SIG-M5 treated with dmso at 0.1 percent for 504 hours (cell line): ENCODE measurements around the gene EXD3.

Experiments
- DNase-seq: peaks from one replicate; lab custom pipeline; 2025; ENCODE audit not compliant: unreplicated experiment; lab: John Stamatoyannopoulos, UW

Gene EXD3

DNA sequence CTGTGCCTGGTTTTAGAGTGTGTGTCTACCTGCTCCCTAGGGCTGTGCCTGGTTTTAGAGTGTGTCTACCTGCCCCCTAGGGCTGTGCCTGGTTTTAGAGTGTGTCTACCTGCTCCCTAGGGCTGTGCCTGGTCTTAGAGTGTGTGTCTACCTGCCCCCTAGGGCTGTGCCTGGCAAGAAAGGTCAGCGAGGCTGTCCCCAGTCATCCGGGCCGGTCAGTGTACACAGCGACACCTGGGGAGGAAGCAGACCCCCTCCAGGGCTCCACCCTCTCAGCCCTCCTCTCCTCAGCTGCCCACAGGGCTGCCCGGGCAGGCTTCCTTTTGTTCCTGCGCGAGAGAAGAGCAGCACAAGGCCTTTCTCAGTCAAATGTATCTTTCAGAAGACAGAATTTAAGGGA lies 125.0 kb downstream of the EXD3 start:
- DNase-seq: no peak

DNA sequence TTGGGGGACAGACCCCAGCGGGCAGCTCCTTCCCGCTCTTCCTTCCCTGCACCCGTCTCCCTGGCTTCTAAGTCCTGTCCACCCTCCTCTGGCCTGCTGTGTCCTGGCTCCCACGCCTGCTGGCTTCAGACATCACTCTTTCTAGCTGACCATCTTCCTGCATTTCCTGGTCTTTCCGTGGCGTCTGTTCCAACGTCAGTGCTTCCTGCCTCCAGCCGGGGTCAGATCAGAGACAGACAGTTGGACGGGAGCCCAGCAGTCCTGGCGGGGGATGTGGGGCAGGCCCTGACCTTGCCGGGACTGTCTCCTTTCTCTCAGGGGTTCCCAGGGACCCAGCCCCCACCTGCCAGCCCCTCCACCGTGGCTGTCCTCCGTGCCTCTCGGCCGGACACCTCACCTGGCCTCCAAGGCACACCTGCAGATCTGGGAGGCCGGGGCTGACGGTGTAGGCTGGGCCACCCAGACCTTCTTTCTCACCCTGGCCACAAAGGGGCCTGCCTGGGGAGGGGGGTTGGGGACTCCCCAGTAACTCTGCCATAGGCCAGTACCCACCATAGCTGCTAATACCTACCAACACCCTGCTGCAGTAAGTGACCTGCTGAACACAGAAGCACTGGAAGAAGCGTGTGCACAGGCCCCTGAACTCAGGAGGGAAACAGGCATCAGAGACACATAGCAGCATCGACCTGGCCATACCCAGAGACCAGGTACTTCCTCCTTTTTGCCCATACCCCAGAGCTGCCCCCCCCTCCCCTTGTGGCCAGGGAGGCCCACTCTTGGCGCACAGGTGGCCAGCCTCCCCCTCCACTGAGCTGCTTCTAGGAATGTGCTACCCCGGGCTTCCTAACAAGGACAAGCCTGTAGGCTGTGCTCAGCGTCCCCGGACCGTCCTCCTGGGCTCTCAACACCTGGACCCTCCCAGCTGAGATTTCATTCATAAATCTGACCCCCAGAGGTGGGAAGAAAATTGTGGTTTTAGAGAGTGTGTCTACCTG lies 126.0 kb downstream of the EXD3 start:
- DNase-seq: no peak

DNA sequence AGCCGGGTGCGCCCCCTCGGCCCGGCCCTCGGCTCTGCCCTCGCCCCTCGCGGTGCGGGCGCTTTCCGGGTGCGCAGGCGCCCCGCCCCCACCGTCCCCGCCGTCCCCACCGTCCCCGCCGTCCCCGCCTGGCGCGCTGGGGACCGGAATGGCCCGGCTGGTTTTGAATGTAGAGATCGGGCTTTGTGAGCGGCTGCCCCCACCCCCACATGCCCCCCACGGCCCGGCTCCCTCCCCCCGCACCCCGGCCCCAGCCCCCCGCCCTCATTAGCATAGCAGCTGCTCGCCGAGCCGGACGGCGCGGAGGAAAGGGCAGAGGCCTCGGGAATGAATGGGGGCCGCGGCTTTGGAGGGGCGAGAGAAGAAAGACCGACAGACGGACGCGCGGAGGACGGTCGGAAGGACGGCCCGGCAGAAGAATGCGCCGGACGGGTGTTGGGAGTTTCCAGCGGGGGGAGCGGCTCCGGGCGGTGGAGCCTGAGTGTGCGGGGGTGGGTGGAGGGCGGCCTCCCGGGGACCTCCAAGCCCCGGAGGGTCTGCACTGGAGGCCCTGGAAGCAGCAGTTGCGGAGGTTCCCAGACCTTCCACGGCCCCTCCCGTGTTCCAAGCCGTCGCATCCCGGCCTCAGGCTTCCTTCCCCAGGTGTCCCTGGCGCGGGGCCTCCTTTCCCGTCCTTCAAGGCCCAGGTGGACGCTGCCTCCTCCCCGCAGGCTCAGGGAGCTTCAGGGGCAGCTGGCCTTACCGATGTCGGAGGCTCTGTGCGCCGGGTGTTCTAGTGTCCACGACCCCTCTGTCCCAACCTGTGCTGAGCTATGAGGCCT lies 126.9 kb downstream of the EXD3 start:
- DNase-seq: no peak

DNA sequence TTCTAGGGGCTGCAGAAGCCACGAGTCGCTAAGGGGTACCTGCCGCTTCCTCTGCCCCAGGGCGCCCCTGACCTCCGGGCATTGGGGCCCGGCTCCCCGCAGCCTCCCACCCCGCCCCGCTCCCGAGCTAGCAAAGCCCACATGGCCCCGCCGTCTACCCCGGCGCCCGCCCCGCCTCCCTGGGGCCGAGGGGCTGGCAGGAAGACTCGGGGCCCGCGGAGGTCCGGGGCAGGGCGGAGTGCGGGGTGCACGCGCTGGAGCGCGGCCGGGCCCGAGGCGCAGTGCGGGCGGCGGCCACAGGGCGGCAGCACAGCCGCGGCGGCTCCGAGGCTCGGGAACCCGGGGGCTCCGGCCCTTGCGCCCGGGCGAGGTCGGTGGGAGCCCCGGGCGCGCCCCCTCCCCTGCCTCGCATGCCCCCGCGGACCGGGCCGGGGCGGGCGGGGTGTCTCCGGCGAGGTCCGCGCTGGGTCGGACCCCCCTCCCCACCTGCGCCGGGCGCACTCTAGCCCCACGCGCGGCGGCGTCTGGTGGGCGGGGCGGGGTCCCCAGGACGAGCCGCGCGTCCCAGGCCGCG lies 127.6 kb downstream of the EXD3 start:
- DNase-seq: peak; percentile 29

DNA sequence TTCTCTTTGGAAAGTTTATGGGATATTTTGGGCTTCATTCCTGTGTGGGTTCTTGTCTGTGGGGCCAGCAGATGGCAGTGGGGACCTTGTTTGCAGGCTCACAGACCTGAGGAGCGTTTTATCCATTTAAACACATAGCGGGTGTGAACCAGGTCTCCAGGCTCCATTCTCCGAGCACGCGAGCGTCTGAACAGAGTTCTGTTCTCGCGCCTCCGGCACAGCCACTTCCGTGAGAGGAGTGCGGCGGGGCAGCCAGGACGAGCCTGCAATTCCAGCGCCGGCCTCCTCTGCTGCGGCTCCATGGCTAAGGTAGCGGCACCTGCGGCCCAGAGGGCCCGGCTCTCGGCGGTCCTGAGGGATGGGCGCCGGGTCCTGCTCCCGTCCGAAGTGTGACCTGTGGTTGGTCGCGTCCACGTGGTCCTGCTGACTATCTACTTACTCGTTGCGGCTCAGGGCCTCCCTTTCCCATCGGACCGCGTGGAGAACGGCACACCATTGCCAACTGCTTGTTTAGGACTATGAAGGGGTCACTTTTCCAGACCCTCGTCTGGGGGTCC lies 128.2 kb downstream of the EXD3 start:
- DNase-seq: no peak

DNA sequence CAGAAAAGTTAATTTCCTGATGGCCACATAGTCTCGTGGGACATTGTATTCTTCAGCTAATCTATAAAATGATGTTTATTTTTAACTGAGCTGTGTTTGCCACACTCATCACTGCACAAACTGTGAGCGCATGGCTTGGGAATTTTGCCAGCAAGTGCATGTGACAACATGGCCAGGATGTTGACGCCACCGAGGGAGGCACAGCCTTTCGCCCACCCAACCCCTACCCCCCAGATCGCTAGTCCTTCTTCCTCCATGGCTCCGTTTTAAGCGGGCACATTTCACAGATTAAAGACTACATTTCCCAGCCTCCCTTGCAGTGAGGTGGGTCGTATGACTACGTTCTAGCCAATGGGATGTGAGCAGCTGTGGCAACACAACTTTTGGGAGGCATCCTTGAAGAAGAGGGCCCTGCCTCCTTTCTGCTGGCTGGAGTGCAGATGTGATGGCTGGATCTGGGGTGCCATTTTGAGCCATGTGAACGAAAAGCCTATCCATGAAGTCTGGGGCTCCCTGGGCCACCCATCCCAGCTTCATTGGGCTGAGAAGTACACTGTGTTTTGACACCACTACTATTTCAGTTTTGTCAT lies 128.8 kb downstream of the EXD3 start:
- DNase-seq: no peak

DNA sequence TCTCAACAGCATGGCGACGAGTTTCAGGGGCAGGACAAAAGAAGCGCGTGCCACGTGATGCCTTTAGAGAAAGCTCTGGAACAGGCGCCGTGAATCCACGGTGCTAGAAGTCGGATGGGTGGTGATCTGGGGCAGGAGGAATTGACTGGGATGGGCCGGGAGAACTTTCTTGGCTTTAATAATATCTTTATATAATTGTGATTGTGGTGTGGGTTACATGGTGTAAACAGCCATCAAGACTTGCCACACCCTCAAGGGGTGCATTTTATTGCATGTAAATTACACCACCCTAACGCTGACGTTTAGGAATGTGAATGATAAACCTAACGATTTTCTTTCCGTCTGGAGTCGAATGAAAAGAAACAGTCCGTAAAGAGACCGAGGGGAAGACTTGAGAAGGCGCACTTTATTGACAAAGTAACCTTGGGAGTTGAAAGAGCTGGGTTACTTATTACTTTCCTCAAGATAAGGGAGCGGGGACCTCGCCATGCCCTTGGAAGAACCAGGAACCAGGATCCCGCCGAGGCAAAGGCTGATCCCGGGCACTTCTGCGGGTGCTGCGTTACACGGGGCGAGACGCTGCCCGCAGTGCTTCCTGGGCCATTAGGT lies 129.4 kb downstream of the EXD3 start:
- DNase-seq: no peak

DNA sequence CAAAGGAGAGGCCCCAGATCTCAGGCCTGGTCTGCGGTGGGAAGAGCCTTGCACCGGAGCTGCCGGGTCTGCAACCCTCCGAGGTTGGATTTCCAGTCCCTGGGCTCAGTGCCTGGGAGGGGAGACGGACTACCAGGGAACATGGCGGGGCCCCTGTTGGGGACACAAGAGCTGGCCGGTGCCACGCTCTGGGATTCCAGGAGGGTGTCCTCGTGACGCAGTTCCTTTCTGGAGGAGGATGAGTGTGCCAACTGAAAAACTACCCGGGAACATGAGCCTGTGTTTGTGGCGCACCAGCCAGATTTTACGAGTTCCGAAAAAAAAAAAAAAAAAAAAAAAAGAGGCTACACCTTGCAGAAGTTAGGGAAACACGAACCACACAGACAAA lies 129.9 kb downstream of the EXD3 start:
- no peak for DNase-seq

DNA sequence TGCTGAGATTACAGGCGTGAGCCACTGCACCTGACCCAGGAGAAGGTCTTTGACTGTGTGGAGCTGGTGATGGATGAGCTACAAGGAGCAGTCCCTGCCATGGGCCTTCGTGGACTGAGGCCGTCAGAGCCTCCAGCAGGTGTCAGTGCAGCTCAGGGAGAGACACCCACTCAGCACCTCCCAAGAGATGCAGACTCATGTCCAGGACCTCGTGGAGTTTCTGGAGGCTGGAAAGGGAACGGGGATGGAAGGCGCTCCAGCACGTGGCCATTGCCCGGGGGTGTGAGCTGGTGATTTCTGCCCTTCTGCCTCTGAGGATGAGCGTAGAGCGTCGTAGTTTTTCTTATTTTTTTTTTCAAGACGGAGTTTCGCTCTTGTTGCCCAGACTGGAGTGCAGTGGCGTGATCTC lies 136.0 kb downstream of the EXD3 start:
- peak; percentile 28 for DNase-seq

DNA sequence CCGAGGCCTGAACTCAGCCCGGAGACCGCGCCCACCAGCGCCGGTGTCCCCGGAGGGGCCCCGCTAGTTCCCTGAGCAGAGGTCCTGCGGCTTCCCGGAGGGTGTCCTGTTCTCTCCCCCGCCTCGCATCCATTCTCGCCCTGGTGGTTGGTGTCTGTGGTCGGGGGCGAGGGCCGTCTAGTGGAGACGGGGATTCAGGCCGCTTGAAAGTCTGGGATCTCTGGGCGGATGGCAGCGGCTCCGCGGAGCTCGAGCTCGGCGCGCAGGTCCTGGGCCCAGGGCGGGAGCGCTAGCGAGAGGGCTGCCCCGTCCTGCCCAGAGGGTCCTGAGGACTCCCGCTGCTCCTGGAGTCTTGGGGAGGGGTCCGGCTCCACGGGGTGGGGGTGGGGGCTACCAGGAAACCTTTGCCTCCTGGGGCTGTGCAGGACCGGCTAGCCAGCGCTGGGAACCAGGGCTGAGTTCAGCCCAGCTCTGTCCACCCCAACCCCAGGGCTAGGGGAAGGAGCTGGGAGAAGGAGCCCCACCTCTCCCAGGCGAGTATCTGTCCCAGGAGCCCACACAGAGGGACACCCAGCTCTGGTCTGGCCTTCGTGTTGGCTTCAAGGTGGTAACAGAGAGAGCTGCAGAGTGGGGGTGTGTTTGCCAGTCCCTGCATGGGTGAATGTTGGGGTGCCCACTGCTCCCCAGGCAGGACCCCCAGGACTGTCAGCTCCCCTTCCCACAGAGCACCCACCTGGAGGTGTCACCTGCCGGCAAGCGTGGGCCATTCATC lies 141.4 kb downstream of the EXD3 start:
- no peak for DNase-seq

DNA sequence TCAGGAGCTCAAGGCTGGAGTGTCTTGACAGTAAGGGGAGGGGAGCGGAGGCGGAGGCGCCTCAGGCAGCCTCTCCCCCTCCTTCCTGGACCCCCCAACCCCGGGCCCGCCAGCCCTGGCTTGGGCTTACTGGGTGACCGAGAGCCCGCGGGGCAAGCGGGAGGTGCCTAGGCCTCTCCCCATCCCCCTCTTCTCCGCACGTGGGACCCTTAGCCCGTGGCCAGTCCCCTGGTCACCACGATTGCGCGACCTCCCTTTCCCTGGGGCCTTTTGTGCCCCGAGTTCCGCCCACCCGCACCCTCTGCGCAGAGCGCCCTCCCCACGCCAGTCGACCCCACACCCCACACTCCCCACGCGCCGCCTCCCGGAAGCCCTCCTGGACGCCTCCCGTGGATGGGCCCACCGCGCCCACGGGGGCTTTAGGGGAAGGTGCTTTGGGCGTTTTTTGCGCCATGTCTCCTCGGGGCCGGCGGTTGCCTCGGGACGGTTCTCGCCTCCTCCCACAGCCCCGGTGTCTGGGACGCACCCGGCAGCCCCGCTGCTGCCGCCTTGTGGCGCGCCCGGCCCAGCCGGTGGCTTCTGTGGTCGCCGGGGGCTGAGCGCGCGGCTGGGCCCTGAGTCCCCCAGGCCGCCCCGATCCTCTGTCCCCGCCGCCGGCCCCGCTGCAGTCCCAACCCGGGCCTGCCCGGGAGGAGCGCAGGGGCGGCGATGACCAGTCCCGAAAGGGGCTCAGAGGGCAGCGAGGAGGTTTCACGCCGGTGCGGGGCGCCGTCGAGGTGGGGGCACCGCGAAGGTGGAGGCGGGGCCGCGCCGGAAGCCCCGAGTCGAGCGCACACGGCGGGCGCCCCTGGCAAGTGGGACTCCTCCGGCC lies 142.3 kb downstream of the EXD3 start:
- no peak for DNase-seq

DNA sequence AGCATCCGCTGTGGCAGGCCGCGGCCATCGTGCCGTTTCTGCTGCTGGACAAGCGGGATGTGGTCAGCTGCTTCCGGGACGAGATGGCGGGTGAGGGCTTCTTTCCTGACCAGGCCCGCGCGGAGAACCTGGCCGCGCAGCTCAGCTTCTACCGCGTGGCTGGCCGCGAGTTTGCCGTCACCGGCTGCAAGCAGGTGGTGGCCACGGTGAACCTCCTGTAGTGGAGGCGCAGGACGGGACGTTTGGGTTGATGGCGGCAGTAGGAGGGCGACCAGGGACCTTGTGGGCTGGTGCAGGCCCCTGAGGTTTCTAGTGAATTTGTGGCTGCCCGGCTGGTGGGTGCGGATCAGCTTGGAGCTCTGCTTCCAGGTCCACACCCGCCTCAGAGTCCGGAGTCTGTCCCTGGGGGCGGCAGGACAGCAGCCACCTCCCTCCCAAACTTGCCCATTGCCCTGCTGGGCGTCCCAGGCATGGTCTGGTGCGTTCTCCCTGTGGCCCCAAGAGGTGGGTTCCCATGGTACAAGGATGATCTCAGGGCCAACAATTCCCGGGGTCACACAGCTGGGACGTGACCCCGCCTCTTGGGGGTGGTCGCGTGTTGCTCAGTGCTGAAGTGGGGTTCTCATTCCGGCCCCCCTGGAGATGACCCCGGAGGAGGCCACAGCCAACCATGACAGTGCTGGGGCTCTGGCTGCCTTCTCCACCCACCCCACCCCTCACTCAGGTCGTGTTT lies 143.1 kb downstream of the EXD3 start:
- DNase-seq: no peak

DNA sequence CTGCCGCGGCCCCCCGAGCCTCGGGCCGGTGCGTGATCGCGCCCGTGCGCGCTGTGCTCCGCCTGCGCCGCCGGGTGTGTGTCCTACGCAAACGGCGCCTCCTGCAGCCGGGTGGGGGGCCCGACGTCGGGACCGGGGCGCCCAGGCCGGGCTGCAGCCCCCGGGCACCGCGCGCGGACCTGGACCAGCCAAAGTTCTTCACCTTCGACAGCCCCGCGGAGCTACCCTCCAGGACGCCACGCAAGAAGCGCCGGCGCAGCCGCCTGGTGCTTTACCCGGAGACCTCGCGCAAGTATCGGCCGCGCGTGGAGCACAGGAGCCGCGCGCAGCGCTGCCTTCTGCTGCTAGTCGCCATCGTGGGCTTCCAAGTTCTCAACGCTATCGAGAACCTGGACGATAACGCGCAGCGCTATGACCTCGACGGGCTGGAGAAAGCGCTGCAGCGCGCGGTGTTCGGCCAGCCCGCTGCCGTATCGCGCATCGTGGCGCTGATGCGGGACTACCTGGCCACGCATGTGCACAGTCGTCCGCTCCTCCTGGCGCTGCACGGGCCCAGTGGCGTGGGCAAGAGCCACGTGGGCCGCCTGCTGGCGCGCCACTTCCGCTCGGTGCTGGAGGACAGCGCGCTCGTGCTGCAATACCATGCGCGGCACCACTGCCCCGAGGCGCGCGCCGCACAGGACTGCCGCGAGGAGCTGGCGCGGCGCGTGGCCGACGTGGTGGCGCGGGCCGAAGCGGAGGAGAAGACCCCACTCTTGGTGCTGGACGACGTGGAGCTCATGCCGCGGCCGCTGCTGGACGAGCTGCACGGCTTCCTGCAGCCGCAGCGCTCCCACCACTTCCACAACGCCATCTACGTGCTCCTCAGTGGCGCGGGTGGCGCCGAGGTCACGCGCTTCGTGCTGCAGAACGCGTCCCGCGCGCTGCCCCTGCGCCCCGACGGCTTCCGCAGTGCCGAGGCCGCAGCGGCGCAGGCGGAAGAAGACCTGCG lies 143.9 kb downstream of the EXD3 start:
- no peak for DNase-seq

DNA sequence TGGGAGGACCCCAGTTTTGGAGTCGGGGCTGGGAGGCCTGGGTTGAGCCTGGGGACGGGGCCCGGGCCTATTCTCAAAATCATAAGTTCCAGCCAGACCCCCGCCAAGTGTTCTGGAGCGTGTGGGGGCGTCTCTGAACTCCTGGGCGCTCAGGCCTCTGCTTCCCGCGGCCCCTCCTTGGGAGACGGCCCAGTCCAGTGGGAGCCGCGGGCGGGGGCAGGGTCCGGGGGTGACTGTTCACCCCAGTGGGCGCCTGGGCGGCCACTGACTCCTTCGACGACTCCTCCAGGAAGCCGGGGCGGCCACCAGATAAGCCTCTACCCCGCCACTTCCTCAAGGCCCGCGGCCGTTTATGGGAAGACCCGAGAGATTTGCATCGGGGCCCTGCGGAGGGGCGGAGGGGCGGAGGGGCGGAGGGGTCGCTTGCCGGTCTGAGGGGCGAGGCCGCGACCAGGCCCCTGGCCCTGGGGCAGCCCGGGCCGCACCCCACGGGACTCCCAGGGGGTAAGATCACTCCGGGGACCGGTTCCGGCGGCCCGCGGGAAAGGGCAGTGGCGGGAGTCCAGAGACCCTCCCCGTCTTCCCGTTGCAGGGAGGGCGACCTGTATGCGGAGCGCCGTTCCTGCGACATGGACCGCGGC lies 144.8 kb downstream of the EXD3 start:
- DNase-seq: no peak

DNA sequence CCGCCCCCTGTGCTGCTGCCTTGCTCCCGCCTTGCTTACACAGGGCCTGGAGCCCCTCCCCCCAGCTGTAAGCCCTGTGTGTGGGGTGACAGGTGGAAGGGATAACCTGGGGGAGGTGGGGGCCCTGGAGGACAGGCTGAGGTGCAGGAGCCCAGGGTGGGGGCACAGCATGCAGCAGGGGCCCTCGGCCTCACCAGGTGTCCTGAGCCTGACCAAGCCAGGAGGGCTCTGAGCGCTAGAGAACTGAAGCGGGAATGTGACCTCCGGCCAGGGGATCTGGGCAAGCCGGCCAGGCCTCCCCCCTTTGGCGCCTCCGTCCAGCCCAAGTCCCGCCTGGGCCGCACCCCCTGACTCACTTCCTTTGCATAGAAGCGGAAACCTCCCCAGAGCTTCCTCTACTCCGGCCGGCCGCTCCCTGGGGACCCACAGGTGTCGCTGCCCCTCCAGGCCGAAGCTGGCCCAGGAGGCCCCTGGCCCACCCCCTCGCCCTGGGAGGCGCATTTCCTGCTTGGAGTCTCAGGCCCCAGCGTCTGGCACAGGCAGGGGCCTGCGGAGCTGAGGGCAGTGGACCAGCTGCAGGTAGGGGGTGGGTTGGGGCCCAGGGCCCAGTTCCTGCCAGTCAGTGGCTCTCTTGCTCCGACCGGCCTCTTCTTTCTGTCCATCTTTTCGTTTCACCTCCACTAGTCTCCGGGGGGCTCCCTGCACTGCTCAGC lies 145.5 kb downstream of the EXD3 start, which contains the start of gene TOR4A:
TSS of gene TOR4A (plus strand) at position 398 of the 713 bp plus-strand sequence. CDS start 964 bp downstream, outside the sequence.
- no peak for DNase-seq
